ENCODE measurements around the gene NOP14.
"Not testable (repeated sequence)": the region's sequence is repeated elsewhere in the genome, so short reads cannot be mapped to it uniquely, and the experiment has no call there.

The NOP14 gene

GRCh38 chr4:2941138-2942036 lies 21.8 kb downstream of the NOP14 start:
- DNase-seq, result no peak

GRCh38 chr4:2940267-2941137 lies 22.7 kb downstream of the NOP14 start:
- DNase-seq, result no peak

GRCh38 chr4:2939383-2940243 lies 23.6 kb downstream of the NOP14 start:
- DNase-seq, result no peak

- no peak for DNase-seq
Observed at GRCh38 chr4:2938906-2939305, 24.3 kb downstream of the NOP14 start.

GRCh38 chr4:2938411-2938810 lies 24.8 kb downstream of the NOP14 start:
- not testable (repeated sequence) for DNase-seq

- DNase-seq, result no peak
Observed at GRCh38 chr4:2937986-2938385, 25.2 kb downstream of the NOP14 start.

GRCh38 chr4:2937146-2937857 lies 25.9 kb downstream of the NOP14 start:
- DNase-seq, result no peak

GRCh38 chr4:2936773-2937145 lies 26.4 kb downstream of the NOP14 start:
- DNase-seq, result no peak

- DNase-seq, result no peak
Observed at GRCh38 chr4:2935762-2936743, 27.2 kb downstream of the NOP14 start.

- peak; percentile 70 to 83 for DNase-seq
Observed at GRCh38 chr4:2934813-2935761, 28.1 kb downstream of the NOP14 start.

GRCh38 chr4:2934077-2934812 lies 29.0 kb downstream of the NOP14 start:
- peak in 1 of 2 donors; percentile 39 for DNase-seq

GRCh38 chr4:2933566-2934076 lies 29.6 kb downstream of the NOP14 start:
- no peak for DNase-seq

GRCh38 chr4:2932951-2933565 lies 30.1 kb downstream of the NOP14 start:
- no peak for DNase-seq

- DNase-seq, result no peak
Observed at GRCh38 chr4:2932321-2932950, 30.8 kb downstream of the NOP14 start.

- peak; percentile 36 to 79 for DNase-seq
Observed at GRCh38 chr4:2931512-2932301, 31.5 kb downstream of the NOP14 start.

- DNase-seq, result no peak
Observed at GRCh38 chr4:2930758-2931511, 32.3 kb downstream of the NOP14 start.
